Epidermal melanocyte (primary cell): Measurements from ENCODE around the gene ALG10B.

Experiments
- DNase-seq: peaks from one replicate; pipeline ENCODE4 v3.0.0; 2011; ENCODE audit warnings: low spot score; ENCODE audit not compliant: insufficient read length

The ALG10B gene

GRCh38 chr12:38374751-38375150 lies 58.2 kb downstream of the ALG10B start:
- no peak for DNase-seq
